ENCODE results near the gene SDF4.

- TF ChIP-seq, protein P1, sequence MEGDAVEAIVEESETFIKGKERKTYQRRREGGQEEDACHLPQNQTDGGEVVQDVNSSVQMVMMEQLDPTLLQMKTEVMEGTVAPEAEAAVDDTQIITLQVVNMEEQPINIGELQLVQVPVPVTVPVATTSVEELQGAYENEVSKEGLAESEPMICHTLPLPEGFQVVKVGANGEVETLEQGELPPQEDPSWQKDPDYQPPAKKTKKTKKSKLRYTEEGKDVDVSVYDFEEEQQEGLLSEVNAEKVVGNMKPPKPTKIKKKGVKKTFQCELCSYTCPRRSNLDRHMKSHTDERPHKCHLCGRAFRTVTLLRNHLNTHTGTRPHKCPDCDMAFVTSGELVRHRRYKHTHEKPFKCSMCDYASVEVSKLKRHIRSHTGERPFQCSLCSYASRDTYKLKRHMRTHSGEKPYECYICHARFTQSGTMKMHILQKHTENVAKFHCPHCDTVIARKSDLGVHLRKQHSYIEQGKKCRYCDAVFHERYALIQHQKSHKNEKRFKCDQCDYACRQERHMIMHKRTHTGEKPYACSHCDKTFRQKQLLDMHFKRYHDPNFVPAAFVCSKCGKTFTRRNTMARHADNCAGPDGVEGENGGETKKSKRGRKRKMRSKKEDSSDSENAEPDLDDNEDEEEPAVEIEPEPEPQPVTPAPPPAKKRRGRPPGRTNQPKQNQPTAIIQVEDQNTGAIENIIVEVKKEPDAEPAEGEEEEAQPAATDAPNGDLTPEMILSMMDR (conservative IDR thresholded peaks at IDR 0.05; ENCODE audit: low read depth, low read length) = no peak
- TF ChIP-seq ELK1 (IDR thresholded peaks at IDR 0.05; ENCODE audit: borderline replicate concordance, low read depth, low read length) (no peak), POLR2A (IDR thresholded peaks at IDR 0.05; ENCODE audit: low read depth, low read length) (no peak), RFX5 (IDR thresholded peaks at IDR 0.05; ENCODE audit: low read depth, low read length) (no peak), CEBPB (IDR thresholded peaks at IDR 0.05; ENCODE audit: low read depth, low read length) (no peak), MXI1 (IDR thresholded peaks at IDR 0.05; ENCODE audit: borderline replicate concordance, low read depth, low read length) (no peak), RCOR1 (IDR thresholded peaks at IDR 0.05; ENCODE audit: insufficient replicate concordance, low read length) (no peak), BHLHE40 (IDR thresholded peaks at IDR 0.05; ENCODE audit: low read depth, low read length) (no peak), FOS (IDR thresholded peaks at IDR 0.05; ENCODE audit: low read depth, low read length) (no peak), SMC3 (IDR thresholded peaks at IDR 0.05; ENCODE audit: low read depth, low read length) (no peak), RAD21 (IDR thresholded peaks at IDR 0.05; ENCODE audit: low read length) (no peak), MAFK (IDR thresholded peaks at IDR 0.05; ENCODE audit: low read depth, low read length) (no peak)
- TF ChIP-seq, protein P2, sequence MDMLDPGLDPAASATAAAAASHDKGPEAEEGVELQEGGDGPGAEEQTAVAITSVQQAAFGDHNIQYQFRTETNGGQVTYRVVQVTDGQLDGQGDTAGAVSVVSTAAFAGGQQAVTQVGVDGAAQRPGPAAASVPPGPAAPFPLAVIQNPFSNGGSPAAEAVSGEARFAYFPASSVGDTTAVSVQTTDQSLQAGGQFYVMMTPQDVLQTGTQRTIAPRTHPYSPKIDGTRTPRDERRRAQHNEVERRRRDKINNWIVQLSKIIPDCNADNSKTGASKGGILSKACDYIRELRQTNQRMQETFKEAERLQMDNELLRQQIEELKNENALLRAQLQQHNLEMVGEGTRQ (IDR thresholded peaks at IDR 0.05; ENCODE audit: low read depth, low read length) = no peak
Measured at GRCh38 chr1:1205769-1206375, 25.9 kb downstream of the SDF4 start.

Measured in IMR-90 (cell line).